LNCaP clone FGC (cell line): ENCODE data around the gene ORAI2.

Experiments used
- DNase-seq: peaks from one replicate; pipeline ENCODE4 v3.0.0-alpha.2; 2011; ENCODE audit warnings: low read depth
- H3K4me3 ChIP-seq: 2 replicates; pipeline ENCODE4 v1.5.1; 2011; ENCODE audit warnings: mild to moderate bottlenecking, low read depth, low read length, control low read depth
- CTCF ChIP-seq: IDR thresholded peaks from 2 replicates; pipeline ENCODE4 v1.5.1; 2012; ENCODE audit warnings: mild to moderate bottlenecking; ENCODE audit not compliant: control insufficient read depth, insufficient read depth; ENCODE audit errors: extremely low read depth

The ORAI2 gene

GRCh38 chr7:102446387-102447156, 13.2 kb downstream of the ORAI2 start:
- no peak overlapping the region for H3K4me3 ChIP-seq
- no peak for TF ChIP-seq CTCF
- DNase-seq = no peak

GRCh38 chr7:102447311-102447710, 13.9 kb downstream of the ORAI2 start:
- no peak for TF ChIP-seq CTCF
- H3K4me3 ChIP-seq = no peak overlapping the region
- no peak for DNase-seq

- no peak for DNase-seq
- no peak overlapping the region for H3K4me3 ChIP-seq
- TF ChIP-seq CTCF = no peak
These were observed 15.8 kb downstream of the ORAI2 start for GRCh38 chr7:102449136-102449535.

- TF ChIP-seq CTCF = peak; percentile 29; the same call in 1 of the 2 replicates
- DNase-seq = no peak
- H3K4me3 ChIP-seq = no peak overlapping the region
These were observed 16.9 kb downstream of the ORAI2 start for GRCh38 chr7:102450242-102450641.

GRCh38 chr7:102451371-102452054, 18.1 kb downstream of the ORAI2 start:
- no peak overlapping the region for H3K4me3 ChIP-seq
- no peak for DNase-seq
- TF ChIP-seq CTCF = no peak

- TF ChIP-seq CTCF = no peak
- no peak overlapping the region for H3K4me3 ChIP-seq
- DNase-seq = no peak
These were observed 19.1 kb downstream of the ORAI2 start for GRCh38 chr7:102452451-102452850.
